Activated T-cell treated with anti-CD3 and anti-CD28 coated beads, Interleukin-2, amount 50 U/mL, for 4 hours (primary cell): ENCODE results near the gene SLC9A2. TPM values are rescaled to one million over a fixed set of nuclear protein-coding genes. Genes with fewer than 3 reads are reported as not detected.

Source experiments
- ATAC-seq, 2 donors: fragments of 200-7000 bp; cut with Tn5 transposase; one replicate each; pipeline ENCODE4 v1.10.0; 2021
- DNase-seq: peaks from one replicate; pipeline ENCODE4 v3.0.0-alpha.2; 2020
- H3K27me3 Mint-ChIP-seq: one replicate; pipeline ENCODE4 v1.8.0; 2021; ENCODE audit warnings: low read depth, mixed read lengths
- H3K36me3 Mint-ChIP-seq: one replicate; pipeline ENCODE4 v1.8.0; 2022; ENCODE audit warnings: mixed read lengths; ENCODE audit not compliant: insufficient read depth
- H3K4me1 Mint-ChIP-seq: one replicate; pipeline ENCODE4 v1.8.0; 2021; ENCODE audit warnings: low read depth, mixed read lengths
- H3K4me3 Mint-ChIP-seq: one replicate; pipeline ENCODE4 v1.8.0; 2021; ENCODE audit warnings: mild to moderate bottlenecking, moderate library complexity, mixed read lengths
- H3K9me3 Mint-ChIP-seq: one replicate; pipeline ENCODE4 v1.8.0; 2021; ENCODE audit warnings: mixed read lengths
- total RNA-seq, 3 donors: library from RNA; stranded (reverse); gene quantifications; one replicate each; pipeline ENCODE4 v1.2.1, GENCODE V29; 2021

Gene SLC9A2
- total RNA-seq, 3 donors from 2014 or later: 0.03 to 0.08 (median 0.05) TPM

DNA sequence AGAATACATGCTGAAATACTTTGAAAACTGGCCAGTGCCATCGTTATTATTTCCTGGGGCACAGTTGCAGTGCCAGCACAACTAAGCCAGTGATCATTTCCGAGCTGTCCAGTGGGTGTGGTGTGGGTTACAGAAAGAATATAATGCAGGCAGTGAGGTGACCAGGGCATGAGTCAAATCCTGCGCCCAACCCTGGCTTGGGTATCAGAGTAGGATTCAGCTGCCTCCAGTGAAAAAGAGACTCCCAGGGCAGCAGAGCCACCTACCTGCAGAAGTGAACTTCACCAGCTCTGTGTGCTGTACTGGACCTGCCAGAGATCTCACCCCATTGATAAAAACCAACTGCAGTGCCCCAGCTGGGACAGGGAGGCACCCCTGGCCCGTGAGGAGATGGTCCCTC is 18.0 kb downstream of the SLC9A2 start:
- ATAC-seq (no peak), DNase-seq (no peak)
- no peak overlapping the region for H3K4me3 Mint-ChIP-seq
- H3K27me3 Mint-ChIP-seq: peaks cover 9% of the 10 kb centered on the region
- H3K9me3 Mint-ChIP-seq: no peaks in the 10 kb centered on the region
- H3K36me3 Mint-ChIP-seq: no peaks in the 10 kb centered on the region
- H3K4me1 Mint-ChIP-seq: peaks cover 2% of the 10 kb centered on the region

- Mint-ChIP-seq H3K36me3 (no peaks in the 10 kb centered on the region), H3K9me3 (no peaks in the 10 kb centered on the region), H3K4me3 (no peak overlapping the region), H3K27me3 (peaks cover 15% of the 10 kb centered on the region), H3K4me1 (no peaks in the 10 kb centered on the region)
- DNase-seq (no peak), ATAC-seq (no peak)
These were observed 20.1 kb downstream of the SLC9A2 start for GRCh38 chr2:102639429-102639828.

- Mint-ChIP-seq H3K36me3 (no peaks in the 10 kb centered on the region), H3K4me1 (no peaks in the 10 kb centered on the region), H3K4me3 (no peak overlapping the region), H3K27me3 (peaks cover 13% of the 10 kb centered on the region), H3K9me3 (peaks cover 6% of the 10 kb centered on the region)
- DNase-seq (no peak), ATAC-seq (no peak)
These were observed 32.8 kb downstream of the SLC9A2 start for GRCh38 chr2:102652126-102652525.

DNA sequence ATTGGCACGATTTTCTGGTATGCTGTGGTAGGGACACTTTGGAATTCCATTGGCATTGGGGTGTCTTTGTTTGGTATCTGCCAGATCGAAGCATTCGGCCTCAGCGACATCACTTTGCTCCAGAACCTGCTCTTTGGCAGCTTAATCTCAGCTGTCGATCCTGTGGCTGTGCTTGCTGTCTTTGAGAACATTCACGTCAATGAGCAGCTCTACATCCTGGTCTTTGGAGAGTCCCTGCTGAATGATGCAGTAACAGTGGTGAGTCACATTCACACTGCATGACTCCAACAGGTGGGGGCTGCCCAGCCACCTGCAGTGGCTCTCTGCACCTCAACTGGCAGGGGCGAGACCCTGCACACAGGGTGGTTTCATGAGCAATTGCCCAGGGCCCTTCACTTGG is 38.4 kb downstream of the SLC9A2 start:
- Mint-ChIP-seq H3K9me3 (no peaks in the 10 kb centered on the region), H3K27me3 (peaks cover 7% of the 10 kb centered on the region), H3K4me3 (no peak overlapping the region), H3K36me3 (no peaks in the 10 kb centered on the region), H3K4me1 (peaks cover 13% of the 10 kb centered on the region)
- ATAC-seq (peak; percentile 91 to 96), DNase-seq (no peak)

DNA sequence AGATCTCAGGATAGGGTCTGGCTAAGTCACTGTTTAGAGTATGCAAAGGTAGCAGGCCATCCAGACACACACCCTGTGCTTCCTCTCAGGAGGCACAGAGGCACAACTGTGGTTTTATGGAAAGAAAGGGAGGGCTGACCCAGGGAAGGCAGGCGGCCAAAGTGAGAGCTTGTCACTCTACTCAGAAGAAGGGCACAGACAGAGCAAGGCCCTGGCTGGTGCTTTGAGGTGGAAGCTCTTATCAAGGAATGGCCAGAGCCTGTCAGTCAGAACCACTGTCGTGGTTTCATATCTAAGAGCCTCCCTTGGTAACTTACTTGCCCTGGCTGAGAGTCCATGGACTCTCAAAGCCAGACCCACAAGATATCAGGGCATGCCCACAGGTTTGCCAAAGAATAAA is 40.7 kb downstream of the SLC9A2 start:
- Mint-ChIP-seq H3K9me3 (no peaks in the 10 kb centered on the region), H3K4me3 (no peak overlapping the region), H3K36me3 (no peaks in the 10 kb centered on the region), H3K4me1 (peaks cover 27% of the 10 kb centered on the region), H3K27me3 (peaks cover 5% of the 10 kb centered on the region)
- ATAC-seq (no peak), DNase-seq (no peak)

- ATAC-seq (no peak), DNase-seq (no peak)
- H3K4me3 Mint-ChIP-seq: no peak overlapping the region
- no peaks in the 10 kb centered on the region for H3K36me3 Mint-ChIP-seq
- peaks cover 28% of the 10 kb centered on the region for H3K4me1 Mint-ChIP-seq
- H3K27me3 Mint-ChIP-seq: peaks cover 5% of the 10 kb centered on the region
- H3K9me3 Mint-ChIP-seq: no peaks in the 10 kb centered on the region
These were observed 41.2 kb downstream of the SLC9A2 start for GRCh38 chr2:102660574-102660973.

- no peak for ATAC-seq
- H3K4me1 Mint-ChIP-seq: peaks cover 28% of the 10 kb centered on the region
- H3K4me3 Mint-ChIP-seq: no peak overlapping the region
- H3K36me3 Mint-ChIP-seq: no peaks in the 10 kb centered on the region
- no peaks in the 10 kb centered on the region for H3K9me3 Mint-ChIP-seq
- peaks cover 5% of the 10 kb centered on the region for H3K27me3 Mint-ChIP-seq
- no peak for DNase-seq
These were observed 42.5 kb downstream of the SLC9A2 start for GRCh38 chr2:102661846-102662245.

DNA sequence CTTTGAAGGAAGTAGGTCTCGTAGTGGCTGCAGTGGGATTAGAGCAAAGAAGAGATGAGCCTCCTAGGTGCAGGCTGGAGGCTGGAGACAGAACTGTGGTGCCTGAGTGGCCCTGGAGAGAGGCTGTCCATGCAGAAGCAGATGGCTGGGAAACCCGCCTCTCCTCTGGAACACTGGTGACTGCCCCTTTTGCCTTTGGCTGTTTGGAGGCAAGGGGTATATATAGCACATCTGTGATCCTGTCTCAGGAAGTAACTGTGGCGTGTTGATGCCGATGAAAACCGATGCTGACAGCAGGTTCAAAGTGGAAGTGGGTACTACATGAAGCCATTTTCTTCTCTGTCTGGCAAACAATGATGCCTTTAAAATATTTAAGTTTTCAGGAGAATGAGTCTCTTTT is 43.5 kb downstream of the SLC9A2 start:
- Mint-ChIP-seq H3K4me3 (no peak overlapping the region), H3K36me3 (no peaks in the 10 kb centered on the region), H3K9me3 (no peaks in the 10 kb centered on the region), H3K4me1 (peaks cover 25% of the 10 kb centered on the region), H3K27me3 (peaks cover 5% of the 10 kb centered on the region)
- no peak for ATAC-seq
- DNase-seq: no peak

- ATAC-seq: no peak
- Mint-ChIP-seq H3K9me3 (no peaks in the 10 kb centered on the region), H3K27me3 (peaks cover 5% of the 10 kb centered on the region), H3K4me1 (peaks cover 24% of the 10 kb centered on the region), H3K36me3 (no peaks in the 10 kb centered on the region), H3K4me3 (no peak overlapping the region)
- DNase-seq: no peak
These were observed 44.0 kb downstream of the SLC9A2 start for GRCh38 chr2:102663381-102663780.

- Mint-ChIP-seq H3K36me3 (no peaks in the 10 kb centered on the region), H3K27me3 (peaks cover 8% of the 10 kb centered on the region), H3K4me1 (peaks cover 23% of the 10 kb centered on the region), H3K9me3 (no peaks in the 10 kb centered on the region), H3K4me3 (no peak overlapping the region)
- ATAC-seq (peak; percentile 98 to 99), DNase-seq (peak; percentile 35)
These were observed 45.1 kb downstream of the SLC9A2 start for GRCh38 chr2:102664471-102664909.

- H3K4me1 Mint-ChIP-seq: peaks cover 22% of the 10 kb centered on the region
- no peak for DNase-seq
- no peak for ATAC-seq
- H3K27me3 Mint-ChIP-seq: peaks cover 8% of the 10 kb centered on the region
- H3K36me3 Mint-ChIP-seq: no peaks in the 10 kb centered on the region
- H3K4me3 Mint-ChIP-seq: no peak overlapping the region
- H3K9me3 Mint-ChIP-seq: no peaks in the 10 kb centered on the region
These were observed 47.7 kb downstream of the SLC9A2 start for GRCh38 chr2:102667072-102667471.

DNA sequence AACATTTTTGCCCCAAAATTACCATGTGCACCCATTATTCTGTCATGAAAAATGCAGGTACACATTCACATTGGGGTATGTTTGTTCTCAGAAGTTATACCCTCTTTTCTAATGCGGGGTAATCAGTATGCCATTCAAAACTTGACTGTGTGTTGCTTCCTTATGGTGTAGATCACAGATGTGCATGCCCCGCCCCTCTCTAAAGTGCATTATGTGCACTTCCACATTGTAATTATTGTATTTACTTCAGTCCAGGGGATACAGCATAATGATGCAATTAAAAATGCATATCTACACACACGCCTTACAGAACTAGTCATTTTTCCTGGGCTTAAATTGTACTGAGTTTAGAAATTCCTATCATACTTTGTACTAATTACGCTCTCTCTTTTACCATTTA is 48.8 kb downstream of the SLC9A2 start:
- DNase-seq (no peak), ATAC-seq (no peak)
- no peaks in the 10 kb centered on the region for H3K9me3 Mint-ChIP-seq

DNA sequence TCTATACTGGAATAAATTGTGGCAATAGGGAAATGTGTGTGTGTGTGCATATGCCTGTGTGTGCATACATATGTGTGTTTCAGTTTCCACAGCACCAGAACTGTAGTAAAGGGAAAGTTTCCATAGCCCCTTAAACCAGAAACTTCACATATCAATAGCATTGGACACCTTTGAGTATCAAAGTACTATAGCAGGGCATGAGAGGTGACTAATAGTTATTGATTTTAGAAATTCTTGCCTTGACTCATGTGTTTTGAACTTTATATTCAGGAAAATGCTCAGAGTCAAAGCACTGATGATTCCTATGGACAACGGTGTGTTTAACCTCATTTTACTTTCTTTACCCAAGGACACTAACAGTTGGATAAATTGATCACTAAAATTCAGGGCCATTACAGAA is 50.0 kb downstream of the SLC9A2 start:
- H3K4me3 Mint-ChIP-seq: no peak overlapping the region
- ATAC-seq (no peak), DNase-seq (no peak)
- H3K4me1 Mint-ChIP-seq: peaks cover 7% of the 10 kb centered on the region
- H3K36me3 Mint-ChIP-seq: no peaks in the 10 kb centered on the region
- peaks cover 7% of the 10 kb centered on the region for H3K27me3 Mint-ChIP-seq
- H3K9me3 Mint-ChIP-seq: no peaks in the 10 kb centered on the region

More for the DNA sequence above, 48.8 kb downstream of the SLC9A2 start:
- no peaks in the 10 kb centered on the region for H3K36me3 Mint-ChIP-seq
- H3K4me1 Mint-ChIP-seq: peaks cover 11% of the 10 kb centered on the region
- H3K4me3 Mint-ChIP-seq: no peak overlapping the region
- peaks cover 7% of the 10 kb centered on the region for H3K27me3 Mint-ChIP-seq

DNA sequence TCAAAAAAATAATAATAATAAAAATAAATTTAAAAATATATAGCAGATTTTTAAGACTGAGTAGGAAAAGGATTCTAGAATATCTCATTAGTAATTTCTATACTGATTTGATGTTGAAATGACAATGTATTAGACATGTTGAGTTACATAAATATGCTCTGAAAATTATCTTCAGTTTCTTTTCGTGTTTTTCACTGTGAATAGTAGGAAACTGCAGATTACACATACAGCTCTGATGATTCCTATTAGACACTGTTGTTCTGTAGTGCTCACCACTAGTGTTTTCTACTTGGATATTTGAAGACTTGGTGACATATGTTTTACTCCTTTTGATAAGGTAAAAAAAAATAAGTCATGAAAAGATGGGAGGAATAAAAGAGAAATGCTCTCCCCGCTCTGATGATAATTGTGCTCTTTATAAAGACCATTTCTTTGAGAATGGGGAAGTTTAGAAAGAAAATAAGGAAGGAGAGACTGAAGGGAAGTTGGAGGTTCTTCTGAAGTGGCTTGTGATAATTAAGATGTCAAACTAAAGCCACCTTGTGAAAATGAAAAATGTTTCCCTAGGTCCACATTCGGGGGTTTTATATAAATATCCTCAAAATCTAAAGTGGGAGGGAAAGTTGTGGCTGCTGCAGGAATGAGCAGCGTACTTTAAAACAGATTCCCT is 52.9 kb downstream of the SLC9A2 start:
- DNase-seq (no peak), ATAC-seq (peak in 1 of 2 donors; percentile 21)
- H3K36me3 Mint-ChIP-seq: no peaks in the 10 kb centered on the region
- no peaks in the 10 kb centered on the region for H3K4me1 Mint-ChIP-seq
- H3K4me3 Mint-ChIP-seq: no peak overlapping the region
- peaks cover 9% of the 10 kb centered on the region for H3K27me3 Mint-ChIP-seq
- H3K9me3 Mint-ChIP-seq: no peaks in the 10 kb centered on the region

DNA sequence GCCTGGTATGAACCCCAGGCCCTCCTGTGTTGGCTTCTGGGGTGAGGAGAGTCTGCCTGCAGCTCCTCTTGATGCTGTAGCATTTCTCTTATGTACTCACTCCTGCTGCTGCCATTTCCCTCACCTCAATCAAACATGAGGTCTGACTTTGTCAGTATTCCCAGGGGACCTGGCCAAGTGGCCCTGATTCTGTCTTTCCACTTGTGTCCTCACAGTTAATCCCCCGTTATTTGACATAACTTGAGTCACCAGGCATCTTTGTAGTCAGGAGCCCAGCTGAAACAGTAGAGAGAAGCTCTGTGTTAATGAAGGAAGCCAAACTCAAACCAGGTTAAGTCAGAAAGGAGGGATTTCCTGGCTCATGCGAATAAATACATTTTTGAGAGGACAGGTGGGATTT is 55.0 kb downstream of the SLC9A2 start:
- H3K4me1 Mint-ChIP-seq: no peaks in the 10 kb centered on the region
- ATAC-seq: no peak
- peaks cover 10% of the 10 kb centered on the region for H3K27me3 Mint-ChIP-seq
- H3K9me3 Mint-ChIP-seq: no peaks in the 10 kb centered on the region
- DNase-seq: no peak
- H3K36me3 Mint-ChIP-seq: no peaks in the 10 kb centered on the region
- H3K4me3 Mint-ChIP-seq: no peak overlapping the region
